HepG2 (cell line): ENCODE data around the gene COA1. TPM values are rescaled to one million over a fixed set of nuclear protein-coding genes. Genes with fewer than 3 reads are reported as not detected.
A peak's percentile ranks its signal among the peaks of the same experiment; 100 is the strongest.

Experiments
- MAF1 ChIP-seq: sonication (generic); formaldehyde crosslinking; IDR thresholded peaks from 2 replicates; pipeline ENCODE4 v1.5.0; 2020; ENCODE audit warnings: missing genetic modification reagents, borderline replicate concordance
- MXD3 ChIP-seq: IDR thresholded peaks from 2 replicates; pipeline ENCODE4 v1.6.1; 2016; ENCODE audit warnings: mild to moderate bottlenecking, missing biosample characterization, missing genetic modification reagents
- MXI1 ChIP-seq: IDR thresholded peaks from 3 replicates; pipeline ENCODE4 v1.6.1; 2012; ENCODE audit warnings: low read depth, low read length, inconsistent platforms, borderline replicate concordance
- MYC ChIP-seq: sonication (generic); formaldehyde crosslinking; IDR thresholded peaks from 2 replicates; pipeline ENCODE4 v1.9.0; 2021; ENCODE audit warnings: missing genetic modification reagents, borderline replicate concordance
- RBFOX2 ChIP-seq: fragments of 200-400 bp; formaldehyde crosslinking; IDR thresholded peaks from 2 replicates; pipeline ENCODE4 v1.6.1; 2017; ENCODE audit warnings: low read depth, mild to moderate bottlenecking, low read length
- REPIN1 ChIP-seq: sonication (generic); formaldehyde crosslinking; IDR thresholded peaks from 2 replicates; pipeline ENCODE4 v1.8.0; 2022; ENCODE audit warnings: missing genetic modification reagents, low read depth, mild to moderate bottlenecking, borderline replicate concordance
- RXRA ChIP-seq: sonication (generic); formaldehyde crosslinking; IDR thresholded peaks from 2 replicates; pipeline ENCODE4 v1.5.1; 2020; ENCODE audit warnings: missing genetic modification reagents
- SATB2 ChIP-seq: sonication (generic); formaldehyde crosslinking; IDR thresholded peaks from 2 replicates; pipeline ENCODE4 v1.5.0; 2020; ENCODE audit warnings: missing genetic modification reagents
- SCMH1 ChIP-seq: sonication (generic); formaldehyde crosslinking; IDR thresholded peaks from 2 replicates; pipeline ENCODE4 v1.9.0; 2021; ENCODE audit warnings: missing genetic modification reagents, mild to moderate bottlenecking, borderline replicate concordance
- TCF7L2 ChIP-seq: IDR thresholded peaks from 2 replicates; pipeline ENCODE4 v1.6.1; 2011; ENCODE audit warnings: mild to moderate bottlenecking, low read depth, low read length, moderate library complexity
- ZBTB39 ChIP-seq: sonication (generic); formaldehyde crosslinking; IDR thresholded peaks from 2 replicates; pipeline ENCODE4 v1.5.0; 2020; ENCODE audit warnings: missing genetic modification reagents
- ZFX ChIP-seq: sonication (generic); formaldehyde crosslinking; IDR thresholded peaks from 2 replicates; pipeline ENCODE4 v1.4.0; 2020; ENCODE audit warnings: mild to moderate bottlenecking, low read depth, missing genetic modification reagents, moderate library complexity
- ZNF512 ChIP-seq: sonication (generic); formaldehyde crosslinking; IDR thresholded peaks from 2 replicates; pipeline ENCODE4 v1.4.0; 2020; ENCODE audit warnings: mild to moderate bottlenecking, missing genetic modification reagents
- ZNF772 ChIP-seq: sonication (generic); formaldehyde crosslinking; IDR thresholded peaks from 2 replicates; pipeline ENCODE4 v1.5.0; 2020; ENCODE audit warnings: mild to moderate bottlenecking, missing genetic modification reagents
- ZNF782 ChIP-seq: sonication (generic); formaldehyde crosslinking; IDR thresholded peaks from 2 replicates; pipeline ENCODE4 v1.4.0; 2020; ENCODE audit warnings: missing genetic modification reagents, mild to moderate bottlenecking, borderline replicate concordance
- polyA plus RNA-seq, 8 experiments: library from polyadenylated mRNA; depleted of rRNA in 3 of 8; stranded (reverse) in 7 of 8; unstranded in 1 of 8; fragments of >200 nt; fragmentation: Illumina TruSeq in 4 of 8; extraction: Trizol in 4 of 8; gene quantifications; 2 replicates each; pipeline versions ENCODE4 v1.2.1 to v1.2.3, GENCODE V29; 2011 to 2016; ENCODE audit warnings: low read depth in 4 of 8, missing spikeins in 1 of 8, mixed read lengths in 1 of 8; ENCODE audit not compliant: insufficient read depth in 1 of 8
- total RNA-seq, 5 experiments: library from RNA; depleted of rRNA; stranded (reverse); fragments of >200 nt; fragmentation: Illumina TruSeq; extraction: Trizol; gene quantifications; 2 replicates each; pipeline ENCODE4 v1.2.3, GENCODE V29; 2016; ENCODE audit warnings: low read depth in 1 of 5
- TF ChIP-seq, protein P1 (sequence below): sonication (generic); formaldehyde crosslinking; IDR thresholded peaks from 2 replicates; pipeline ENCODE4 v1.4.0; 2020; ENCODE audit warnings: mild to moderate bottlenecking, missing genetic modification reagents

COA1 gene
- total and polyA plus RNA-seq, 2 of the 13 experiments (the other 11 are each of a cell fraction or from before 2014, with no cell fraction given) = 33.2 to 65.7 TPM

- TF ChIP-seq REPIN1 = no peak
- no peak for TF ChIP-seq SCMH1 (CRISPR knock-in tag)
- TF ChIP-seq MXD3 (CRISPR knock-in tag) = peak; percentile 73
- TF ChIP-seq ZNF782 (CRISPR knock-in tag) = peak; percentile 84; the same call in 1 of the 2 replicates
- TF ChIP-seq ZNF772 (CRISPR knock-in tag) = 0 out of 2 replicates have a peak, but pooled peaks have one; percentile 29
- TF ChIP-seq RBFOX2 = peak; percentile 78
- TF ChIP-seq RXRA (CRISPR knock-in tag) = peak; percentile 45; the same call in 1 of the 2 replicates
- TF ChIP-seq MAF1 (CRISPR knock-in tag) = no peak
- TF ChIP-seq TCF7L2 = no peak
- no peak for TF ChIP-seq MYC
- TF ChIP-seq, protein P1, sequence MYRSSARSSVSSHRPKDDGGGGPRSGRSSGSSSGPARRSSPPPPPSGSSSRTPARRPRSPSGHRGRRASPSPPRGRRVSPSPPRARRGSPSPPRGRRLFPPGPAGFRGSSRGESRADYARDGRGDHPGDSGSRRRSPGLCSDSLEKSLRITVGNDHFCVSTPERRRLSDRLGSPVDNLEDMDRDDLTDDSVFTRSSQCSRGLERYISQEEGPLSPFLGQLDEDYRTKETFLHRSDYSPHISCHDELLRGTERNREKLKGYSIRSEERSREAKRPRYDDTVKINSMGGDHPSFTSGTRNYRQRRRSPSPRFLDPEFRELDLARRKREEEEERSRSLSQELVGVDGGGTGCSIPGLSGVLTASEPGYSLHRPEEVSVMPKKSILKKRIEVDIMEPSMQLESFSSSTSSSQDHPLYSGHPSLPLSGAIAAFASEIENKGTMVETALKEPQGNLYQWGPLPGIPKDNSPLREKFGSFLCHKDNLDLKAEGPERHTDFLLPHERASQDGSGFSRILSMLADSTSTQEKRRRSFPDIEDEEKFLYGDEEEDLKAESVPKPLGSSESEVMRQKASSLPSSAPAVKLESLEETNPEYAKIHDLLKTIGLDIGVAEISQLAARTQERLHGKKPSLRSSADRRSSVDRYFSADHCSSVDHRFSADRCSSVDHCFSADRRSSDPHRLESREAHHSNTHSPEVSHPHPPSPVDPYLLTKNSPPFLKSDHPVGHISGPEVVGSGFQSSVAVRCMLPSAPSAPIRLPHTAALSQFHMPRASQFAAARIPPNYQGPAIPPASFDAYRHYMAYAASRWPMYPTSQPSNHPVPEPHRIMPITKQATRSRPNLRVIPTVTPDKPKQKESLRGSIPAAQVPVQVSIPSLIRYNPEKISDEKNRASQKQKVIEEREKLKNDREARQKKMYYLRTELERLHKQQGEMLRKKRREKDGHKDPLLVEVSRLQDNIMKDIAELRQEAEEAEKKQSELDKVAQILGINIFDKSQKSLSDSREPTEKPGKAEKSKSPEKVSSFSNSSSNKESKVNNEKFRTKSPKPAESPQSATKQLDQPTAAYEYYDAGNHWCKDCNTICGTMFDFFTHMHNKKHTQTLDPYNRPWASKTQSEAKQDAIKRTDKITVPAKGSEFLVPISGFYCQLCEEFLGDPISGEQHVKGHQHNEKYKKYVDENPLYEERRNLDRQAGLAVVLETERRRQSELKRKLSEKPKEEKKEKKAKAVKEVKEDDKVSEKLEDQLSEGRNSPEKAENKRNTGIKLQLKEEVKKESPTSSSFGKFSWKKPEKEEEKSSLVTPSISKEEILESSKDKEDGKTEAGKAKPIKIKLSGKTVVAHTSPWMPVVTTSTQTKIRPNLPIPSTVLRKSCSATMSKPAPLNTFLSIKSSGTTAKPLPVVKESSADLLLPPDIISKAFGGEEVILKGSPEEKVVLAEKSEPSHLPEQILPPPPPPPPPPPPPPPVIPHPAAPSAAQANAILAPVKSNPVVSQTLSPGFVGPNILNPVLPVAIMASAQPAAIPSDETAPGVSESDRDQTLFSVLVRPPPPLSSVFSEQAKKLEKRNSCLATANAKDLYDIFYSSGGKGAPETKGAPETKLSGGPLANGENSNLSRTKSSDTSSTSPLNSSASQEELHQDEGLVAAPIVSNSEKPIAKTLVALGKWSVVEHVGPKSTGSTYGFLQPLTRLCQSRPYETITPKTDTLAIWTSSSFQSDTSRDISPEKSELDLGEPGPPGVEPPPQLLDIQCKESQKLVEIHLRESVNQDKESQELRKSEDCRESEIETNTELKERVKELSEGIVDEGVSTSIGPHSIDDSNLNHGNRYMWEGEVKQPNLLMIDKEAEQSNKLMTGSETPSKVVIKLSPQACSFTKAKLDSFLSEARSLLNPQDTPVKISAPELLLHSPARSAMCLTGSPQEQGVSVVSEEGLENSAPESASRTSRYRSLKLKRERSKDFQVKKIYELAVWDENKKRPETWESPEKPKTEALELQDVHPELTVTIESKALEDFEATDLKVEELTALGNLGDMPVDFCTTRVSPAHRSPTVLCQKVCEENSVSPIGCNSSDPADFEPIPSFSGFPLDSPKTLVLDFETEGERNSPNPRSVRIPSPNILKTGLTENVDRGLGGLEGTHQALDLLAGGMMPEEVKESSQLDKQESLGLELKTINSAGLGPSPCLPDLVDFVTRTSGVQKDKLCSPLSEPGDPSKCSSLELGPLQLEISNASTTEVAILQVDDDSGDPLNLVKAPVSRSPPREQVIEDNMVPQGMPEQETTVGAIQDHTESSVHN = no peak
- TF ChIP-seq MXI1 = no peak
- no peak for TF ChIP-seq ZNF512 (CRISPR knock-in tag)
- TF ChIP-seq ZFX (CRISPR knock-in tag) = peak; percentile 84
- TF ChIP-seq SATB2 = no peak
- TF ChIP-seq ZBTB39 (CRISPR knock-in tag) = 0 out of 2 replicates have a peak, but pooled peaks have one; percentile 44
Observed at GRCh38 chr7:43758029-43758821, 28.9 kb upstream of the COA1 start, which contains the start of gene BLVRA (continued).
